Brain microvascular endothelial cell (primary cell): ENCODE measurements around the gene SCAPER.
"Not testable (repeated sequence)": the region's sequence is repeated elsewhere in the genome, so short reads cannot be mapped to it uniquely, and the experiment has no call there.

ENCODE experiments used
- DNase-seq: peaks from one replicate; pipeline ENCODE4 v3.0.0-alpha.2; 2020
- H3K27ac ChIP-seq: fragments of 250-450 bp; sonication (Bioruptor Pico); 2 replicates; pipeline ENCODE4 v1.5.1; 2020; ENCODE audit warnings: mild to moderate bottlenecking, moderate library complexity
- H3K27me3 ChIP-seq: fragments of 250-450 bp; sonication (Bioruptor Pico); replicated peaks from 2 replicates; pipeline ENCODE4 v1.5.1; 2020; ENCODE audit warnings: mild to moderate bottlenecking
- H3K36me3 ChIP-seq: fragments of 250-450 bp; sonication (Bioruptor Pico); replicated peaks from 2 replicates; pipeline ENCODE4 v1.5.1; 2020; ENCODE audit warnings: mild to moderate bottlenecking
- H3K4me3 ChIP-seq: 2 replicates; pipeline ENCODE4 v1.5.1; 2011; ENCODE audit warnings: low read depth, mild to moderate bottlenecking, control low read depth, low read length, moderate library complexity
- in situ Hi-C: cut with HindIII; loops from 2 replicates; pipeline ENCODE4 v1.10.0; 2017; ENCODE audit warnings: low sequenced_read_pairs, low pct_ligation_motif_present
- TF ChIP-seq, protein P1 (sequence below): IDR thresholded peaks from 2 replicates; pipeline ENCODE4 v1.5.1; 2011; ENCODE audit warnings: low read depth, mild to moderate bottlenecking, moderate library complexity, low read length, control low read depth, inconsistent platforms; ENCODE audit errors: missing control alignments

SCAPER gene

DNA sequence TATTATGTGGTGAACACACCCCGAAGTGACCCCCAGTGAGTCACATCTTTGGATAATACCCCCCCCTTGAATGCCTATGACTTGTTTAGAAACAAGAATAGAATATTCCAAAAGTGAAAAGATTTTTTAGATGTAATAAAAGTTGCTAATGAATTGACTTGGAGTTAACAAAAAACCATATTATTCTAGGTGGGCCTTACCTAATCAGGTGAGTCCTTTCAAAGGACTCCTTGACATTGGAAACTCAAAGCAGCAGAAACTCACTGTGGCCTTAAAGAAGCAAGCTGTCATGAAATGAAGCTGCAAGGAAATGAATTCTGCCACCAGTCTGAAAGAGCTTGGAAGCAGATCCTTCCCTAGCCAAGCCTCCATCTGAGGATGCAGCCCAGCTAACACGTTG lies 579.4 kb downstream of the SCAPER start:
- in situ Hi-C loops, result no loop called here
- TF ChIP-seq, protein P1, sequence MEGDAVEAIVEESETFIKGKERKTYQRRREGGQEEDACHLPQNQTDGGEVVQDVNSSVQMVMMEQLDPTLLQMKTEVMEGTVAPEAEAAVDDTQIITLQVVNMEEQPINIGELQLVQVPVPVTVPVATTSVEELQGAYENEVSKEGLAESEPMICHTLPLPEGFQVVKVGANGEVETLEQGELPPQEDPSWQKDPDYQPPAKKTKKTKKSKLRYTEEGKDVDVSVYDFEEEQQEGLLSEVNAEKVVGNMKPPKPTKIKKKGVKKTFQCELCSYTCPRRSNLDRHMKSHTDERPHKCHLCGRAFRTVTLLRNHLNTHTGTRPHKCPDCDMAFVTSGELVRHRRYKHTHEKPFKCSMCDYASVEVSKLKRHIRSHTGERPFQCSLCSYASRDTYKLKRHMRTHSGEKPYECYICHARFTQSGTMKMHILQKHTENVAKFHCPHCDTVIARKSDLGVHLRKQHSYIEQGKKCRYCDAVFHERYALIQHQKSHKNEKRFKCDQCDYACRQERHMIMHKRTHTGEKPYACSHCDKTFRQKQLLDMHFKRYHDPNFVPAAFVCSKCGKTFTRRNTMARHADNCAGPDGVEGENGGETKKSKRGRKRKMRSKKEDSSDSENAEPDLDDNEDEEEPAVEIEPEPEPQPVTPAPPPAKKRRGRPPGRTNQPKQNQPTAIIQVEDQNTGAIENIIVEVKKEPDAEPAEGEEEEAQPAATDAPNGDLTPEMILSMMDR, result no peak
- H3K36me3 ChIP-seq, result no peaks in the 10 kb centered on the region

DNA sequence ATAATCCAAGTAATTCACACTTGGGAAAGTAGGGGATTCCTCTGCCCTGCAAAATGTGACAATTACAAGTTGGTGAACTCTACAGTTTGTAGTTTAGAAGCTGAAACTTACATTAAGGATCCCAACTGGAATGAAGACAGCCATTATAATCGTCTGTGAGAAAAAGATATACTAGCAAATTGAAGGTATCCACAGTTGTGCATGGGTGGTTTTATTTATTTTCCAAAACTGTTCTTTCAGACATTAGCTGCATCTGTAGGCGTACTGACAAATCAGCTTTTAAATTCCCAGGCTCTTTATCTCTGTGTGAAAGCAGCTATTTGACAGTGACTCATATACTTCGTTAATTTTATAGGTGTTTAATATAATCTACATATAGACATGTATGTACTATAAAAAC lies 581.1 kb downstream of the SCAPER start:
- no peak overlapping the region for H3K4me3 ChIP-seq
- TF ChIP-seq, protein P1, result no peak
- H3K27me3 ChIP-seq, result peaks cover 10% of the 10 kb centered on the region
- H3K36me3 ChIP-seq, result no peaks in the 10 kb centered on the region
- no peak overlapping the region for H3K27ac ChIP-seq
- in situ Hi-C loops, result no loop called here
- no peak for DNase-seq

More for the DNA sequence above, 579.4 kb downstream of the SCAPER start:
- Histone ChIP-seq H3K4me3 (no peak overlapping the region), H3K27ac (no peak overlapping the region), H3K27me3 (peaks cover 10% of the 10 kb centered on the region)
- DNase-seq, result no peak

DNA sequence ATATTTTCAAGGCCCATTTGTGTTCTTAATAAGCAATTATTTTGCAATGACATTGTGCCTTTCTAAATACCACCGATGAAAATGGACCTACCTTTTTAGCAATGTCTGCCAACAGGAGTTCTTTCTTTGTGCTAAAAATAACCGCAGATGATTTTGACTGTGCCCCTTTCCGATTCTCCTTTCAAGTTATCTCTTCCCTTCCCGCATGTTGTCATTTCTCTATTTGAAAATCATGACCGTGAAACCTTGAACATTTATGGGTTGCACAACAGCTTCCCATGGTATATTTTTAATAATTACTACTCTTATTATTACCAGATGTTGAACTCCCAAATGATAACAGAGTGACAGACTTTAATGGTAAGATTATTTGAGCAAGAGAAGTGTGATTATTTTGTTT lies 583.5 kb downstream of the SCAPER start:
- DNase-seq, result no peak
- no peak overlapping the region for H3K4me3 ChIP-seq
- in situ Hi-C loops, result no loop called here
- no peak overlapping the region for H3K27ac ChIP-seq
- TF ChIP-seq, protein P1, result no peak
- H3K27me3 ChIP-seq, result peaks cover 10% of the 10 kb centered on the region
- no peaks in the 10 kb centered on the region for H3K36me3 ChIP-seq

DNA sequence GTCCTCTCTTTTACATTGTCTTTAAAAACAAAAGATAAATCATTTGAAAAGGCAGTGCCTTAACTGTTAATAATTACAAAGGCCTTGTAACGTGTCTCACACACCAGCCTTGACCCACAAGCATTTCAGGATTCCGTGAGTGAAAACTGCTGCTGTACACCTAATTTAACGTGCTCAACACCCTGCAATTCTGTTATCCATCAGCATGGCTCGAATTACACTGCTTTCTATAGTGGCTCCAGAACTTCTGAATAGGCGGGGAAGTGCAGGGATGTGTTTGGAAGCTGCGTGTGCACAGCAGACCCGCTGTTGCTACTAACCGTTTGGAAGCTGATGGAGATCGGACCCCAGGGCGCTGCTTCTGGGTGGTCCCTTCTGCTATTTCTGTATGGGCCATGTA lies 584.0 kb downstream of the SCAPER start:
- in situ Hi-C loops, result no loop called here
- no peak for DNase-seq
- no peak overlapping the region for H3K27ac ChIP-seq
- H3K4me3 ChIP-seq, result no peak overlapping the region
- TF ChIP-seq, protein P1, result no peak
- H3K27me3 ChIP-seq, result peaks cover 10% of the 10 kb centered on the region
- H3K36me3 ChIP-seq, result no peaks in the 10 kb centered on the region

DNA sequence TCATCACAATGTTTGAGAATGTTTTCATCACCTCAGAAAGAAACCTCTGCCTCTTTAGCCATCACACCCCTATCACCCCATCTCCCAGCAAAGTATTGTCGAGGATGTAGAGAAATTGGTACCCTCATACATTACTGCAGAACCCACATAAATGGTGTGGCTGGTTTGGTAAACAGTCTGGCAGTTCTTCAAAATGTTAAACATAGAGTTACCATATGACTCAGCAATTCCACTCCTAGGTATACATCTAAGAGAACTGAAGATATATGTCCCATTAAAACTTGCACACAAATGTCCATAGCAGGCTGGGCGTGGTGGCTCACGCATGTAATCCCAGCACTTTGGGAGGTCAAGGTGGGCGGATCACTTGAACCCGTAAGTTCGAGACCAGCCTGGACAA lies 585.1 kb downstream of the SCAPER start:
- no peaks in the 10 kb centered on the region for H3K36me3 ChIP-seq
- TF ChIP-seq, protein P1, result no peak
- no peak overlapping the region for H3K4me3 ChIP-seq
- peaks cover 7% of the 10 kb centered on the region for H3K27me3 ChIP-seq
- in situ Hi-C loops, result no loop called here
- no peak overlapping the region for H3K27ac ChIP-seq
- no peak for DNase-seq

DNA sequence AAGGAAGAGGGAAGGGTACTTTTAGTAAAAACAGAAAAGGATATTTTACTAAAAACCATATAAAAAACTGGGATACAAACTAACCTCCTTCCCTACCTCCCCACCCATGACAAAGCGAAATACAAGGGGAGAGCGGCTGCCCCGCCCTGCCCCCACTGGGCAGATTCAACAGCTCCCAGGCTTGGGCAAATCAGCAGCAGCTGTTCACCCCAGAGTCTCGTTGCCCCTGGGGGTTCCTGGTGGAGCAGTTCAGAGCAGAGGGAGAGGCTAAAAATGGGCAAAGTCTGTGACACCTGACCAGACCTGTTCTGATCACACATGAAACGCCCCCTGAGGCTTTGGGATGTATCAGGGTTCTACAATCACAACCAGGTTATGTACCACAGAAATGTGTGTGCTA lies 591.4 kb downstream of the SCAPER start:
- Histone ChIP-seq H3K27me3 (no peaks in the 10 kb centered on the region), H3K36me3 (no peaks in the 10 kb centered on the region), H3K4me3 (no peak overlapping the region), H3K27ac (no peak overlapping the region)
- no peak for DNase-seq
- in situ Hi-C loops, result no loop called here
- TF ChIP-seq, protein P1, result no peak

DNA sequence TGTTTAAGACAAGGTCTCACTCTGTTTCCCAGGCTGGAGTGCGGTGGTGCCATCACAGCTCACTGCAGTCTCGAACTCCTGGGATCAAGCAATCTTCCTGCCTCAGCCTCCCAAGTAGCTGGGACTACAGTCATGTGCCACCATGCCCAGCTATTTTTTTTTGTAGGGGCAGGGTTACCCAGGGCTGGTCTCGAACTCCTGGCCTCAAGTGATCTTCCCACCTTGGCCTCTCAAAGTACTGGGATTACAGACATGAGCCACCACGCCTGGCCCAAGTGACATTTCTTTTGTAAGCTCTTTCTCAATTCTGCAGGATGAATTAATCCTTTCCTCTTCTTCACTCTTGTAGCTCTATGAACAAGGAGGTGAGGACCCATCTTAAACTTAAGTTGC lies 592.0 kb downstream of the SCAPER start:
- H3K4me3 ChIP-seq, H3K27me3 ChIP-seq, DNase-seq, H3K36me3 ChIP-seq, H3K27ac ChIP-seq, in situ Hi-C loops: not testable (repeated sequence)
